Skeletal muscle tissue (tissue), 4 donors: ENCODE results near the gene KCNC1. TPM values are rescaled to one million over a fixed set of nuclear protein-coding genes. Genes with fewer than 3 reads are reported as not detected.

ENCODE experiments used
- H3K27ac ChIP-seq: one replicate; pipeline ENCODE4 v1.7.0; 2013; ENCODE audit warnings: mild to moderate bottlenecking, low read depth, low read length, inconsistent platforms
- H3K27me3 ChIP-seq, 3 donors: one replicate each; pipeline ENCODE4 v1.7.0; 2013; ENCODE audit warnings: low read length in 3 of 3; ENCODE audit not compliant: control insufficient read depth in 3 of 3, insufficient read depth in 3 of 3
- H3K36me3 ChIP-seq, 3 donors: one replicate each; pipeline ENCODE4 v1.7.0; 2013; ENCODE audit warnings: low read length in 3 of 3; ENCODE audit not compliant: control insufficient read depth in 3 of 3, insufficient read depth in 3 of 3
- H3K4me1 ChIP-seq, 3 donors: one replicate each; pipeline ENCODE4 v1.7.0; 2013; ENCODE audit warnings: low read length in 3 of 3, mild to moderate bottlenecking in 3 of 3; ENCODE audit not compliant: control insufficient read depth in 3 of 3, insufficient read depth in 3 of 3
- H3K4me3 ChIP-seq, 3 donors: one replicate each; pipeline ENCODE4 v1.7.0; 2013; ENCODE audit warnings: low read length in 3 of 3
- H3K9ac ChIP-seq, 3 donors: one replicate each; pipeline ENCODE4 v1.7.0; 2013; ENCODE audit warnings: low read length in 3 of 3, mild to moderate bottlenecking in 3 of 3, moderate library complexity in 2 of 3, low read depth in 1 of 3
- H3K9me3 ChIP-seq, 3 donors: one replicate each; pipeline ENCODE4 v1.7.0; 2013; ENCODE audit warnings: low read length in 3 of 3; ENCODE audit not compliant: control insufficient read depth in 3 of 3
- total RNA-seq: library from RNA; depleted of rRNA; stranded (reverse); fragments of >200 nt; gene quantifications from one replicate; pipeline ENCODE4 v1.2.3, GENCODE V29; 2014
- donor health status: Osteomylitis.

The KCNC1 gene
- total RNA-seq, 1 donor from 2014 or later, result under 0.01 TPM

DNA sequence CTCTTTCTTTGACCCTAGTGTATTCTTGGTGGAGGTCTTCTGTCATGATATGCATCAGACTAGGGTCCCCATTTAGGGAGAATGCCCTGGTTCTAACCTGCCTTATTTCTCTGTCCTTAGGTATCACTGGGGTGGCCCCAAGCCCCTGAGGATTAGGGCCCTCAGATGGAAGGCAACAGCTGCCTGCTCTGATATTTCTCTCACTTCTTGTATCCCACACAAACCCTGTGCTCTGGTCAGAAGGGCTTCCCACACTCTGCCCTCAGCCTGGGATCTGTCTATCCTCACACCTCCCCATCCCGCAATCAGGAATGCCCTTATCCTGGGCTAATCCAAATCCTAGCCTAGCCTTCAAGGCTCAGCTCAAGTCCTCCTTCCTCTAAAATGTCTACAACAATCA, 75.5 kb downstream of the KCNC1 start:
- Histone ChIP-seq H3K27ac (no peak overlapping the region), H3K4me1 (peaks cover 40 to 68% (median 53%) of the 10 kb centered on the region in 3 donors), H3K9ac (no peak overlapping the region), H3K36me3 (no peaks in the 10 kb centered on the region), H3K9me3 (no peaks in the 10 kb centered on the region), H3K4me3 (no peak overlapping the region), H3K27me3 (no peaks in the 10 kb centered on the region)

DNA sequence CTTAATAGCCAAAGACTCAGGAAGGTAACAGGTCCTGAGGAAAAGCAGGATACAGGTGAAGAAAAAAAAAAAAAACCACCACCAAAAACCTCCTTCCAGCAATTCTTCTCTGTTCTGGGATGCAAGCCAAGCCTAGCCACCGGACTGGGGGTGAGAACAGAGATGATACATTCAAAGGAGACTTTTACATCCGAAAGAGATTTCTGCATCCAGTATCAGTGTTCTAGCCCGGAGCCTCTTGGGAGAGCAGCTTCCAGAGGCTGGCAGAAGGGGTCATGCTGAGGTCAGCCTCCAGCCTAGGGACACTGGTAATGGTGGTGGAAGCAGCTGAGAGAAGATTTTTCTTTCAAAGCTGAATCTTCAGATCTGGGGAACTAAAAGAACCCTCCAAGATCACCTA, 76.2 kb downstream of the KCNC1 start:
- no peaks in the 10 kb centered on the region for H3K27me3 ChIP-seq
- H3K36me3 ChIP-seq, result no peaks in the 10 kb centered on the region
- H3K9me3 ChIP-seq, result no peaks in the 10 kb centered on the region
- H3K4me3 ChIP-seq, result no peak overlapping the region
- H3K4me1 ChIP-seq, result peaks cover 40 to 62% (median 50%) of the 10 kb centered on the region in 3 donors
- H3K27ac ChIP-seq, result no peak overlapping the region
- no peak overlapping the region for H3K9ac ChIP-seq

DNA sequence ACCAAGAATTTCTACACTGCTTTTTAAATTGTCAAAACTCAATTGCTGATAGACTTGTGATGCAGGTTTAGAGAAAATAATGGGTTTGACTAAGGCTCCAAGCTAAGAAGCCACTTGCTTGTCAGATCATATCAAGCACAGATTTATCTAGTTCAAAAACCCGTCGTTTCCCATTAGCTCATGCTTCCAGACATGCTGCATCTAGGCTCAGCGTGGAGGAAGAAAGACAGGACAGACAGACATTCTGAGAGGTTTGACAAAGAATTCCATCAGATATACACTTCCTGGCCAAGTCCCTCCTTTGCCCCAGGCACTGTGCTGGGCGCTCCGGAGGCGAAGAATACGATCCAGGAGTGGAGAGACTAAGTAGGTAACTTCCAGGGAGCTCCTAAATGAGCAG, 76.8 kb downstream of the KCNC1 start:
- Histone ChIP-seq H3K36me3 (no peaks in the 10 kb centered on the region), H3K9ac (no peak overlapping the region), H3K27me3 (no peaks in the 10 kb centered on the region), H3K9me3 (no peaks in the 10 kb centered on the region), H3K4me3 (no peak overlapping the region), H3K27ac (no peak overlapping the region), H3K4me1 (peaks cover 43 to 56% (median 52%) of the 10 kb centered on the region in 3 donors)

DNA sequence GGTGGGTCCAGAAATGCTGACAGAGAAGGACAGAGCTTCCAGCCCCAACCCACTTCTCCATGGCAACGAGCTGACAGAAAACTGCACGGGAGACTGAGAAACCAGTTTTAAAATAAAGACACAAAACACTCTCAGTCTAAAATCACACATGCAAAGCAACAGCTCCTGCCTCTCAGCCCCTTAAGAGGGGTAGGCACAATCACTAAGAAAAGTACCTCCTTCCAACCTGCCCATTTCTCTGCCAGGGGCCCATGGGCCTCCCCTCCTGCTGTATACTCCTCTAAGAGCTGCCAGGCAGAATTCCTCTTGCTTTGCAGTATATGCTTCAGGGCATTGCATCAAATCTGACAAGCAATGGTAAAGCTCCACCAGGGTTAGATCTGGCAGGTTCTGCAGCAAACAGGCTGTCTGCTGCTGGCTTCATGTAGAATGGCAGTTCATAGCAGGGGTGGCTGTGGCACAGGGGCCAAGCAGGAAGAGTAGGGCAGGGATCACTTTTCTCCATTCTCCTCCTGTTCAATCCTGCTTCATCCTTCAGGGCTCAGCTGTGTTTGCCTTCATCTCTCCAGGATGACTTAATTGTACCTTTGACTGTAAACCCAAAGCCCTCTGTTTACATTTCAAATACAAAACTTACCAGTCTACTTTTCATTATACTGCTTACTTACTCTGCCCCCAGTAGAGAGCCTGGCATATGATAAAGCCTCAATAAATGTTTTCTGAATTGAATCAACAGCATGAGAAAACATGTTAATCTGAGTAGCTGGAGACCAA, 77.7 kb downstream of the KCNC1 start:
- peaks cover 43 to 55% (median 50%) of the 10 kb centered on the region in 3 donors for H3K4me1 ChIP-seq
- no peaks in the 10 kb centered on the region for H3K9me3 ChIP-seq
- H3K36me3 ChIP-seq, result no peaks in the 10 kb centered on the region
- no peaks in the 10 kb centered on the region for H3K27me3 ChIP-seq
- H3K9ac ChIP-seq, result peak overlapping the region in 1 of 3 donors; percentile 4
- H3K4me3 ChIP-seq, result no peak overlapping the region
- H3K27ac ChIP-seq, result peak overlapping the region; percentile 8

DNA sequence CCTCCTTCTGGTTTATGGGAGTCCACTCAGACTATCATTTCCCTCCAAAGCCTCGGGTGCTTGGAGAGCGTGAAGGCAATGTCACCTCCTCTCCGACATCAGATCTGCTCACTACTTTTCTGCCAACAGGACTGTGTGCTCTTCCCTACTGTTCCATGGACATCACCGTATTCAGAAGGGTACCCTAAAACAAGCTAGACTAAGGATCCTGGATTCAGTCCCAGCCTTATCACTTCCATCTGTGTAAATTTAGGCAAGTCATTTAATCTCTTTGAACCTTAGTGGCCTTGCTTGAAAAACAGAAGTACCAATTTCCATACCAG, 78.2 kb downstream of the KCNC1 start:
- Histone ChIP-seq H3K27me3 (no peaks in the 10 kb centered on the region), H3K9me3 (no peaks in the 10 kb centered on the region), H3K36me3 (no peaks in the 10 kb centered on the region), H3K9ac (no peak overlapping the region), H3K27ac (peak overlapping the region; percentile 8), H3K4me3 (no peak overlapping the region), H3K4me1 (peaks cover 43 to 55% (median 50%) of the 10 kb centered on the region in 3 donors)

DNA sequence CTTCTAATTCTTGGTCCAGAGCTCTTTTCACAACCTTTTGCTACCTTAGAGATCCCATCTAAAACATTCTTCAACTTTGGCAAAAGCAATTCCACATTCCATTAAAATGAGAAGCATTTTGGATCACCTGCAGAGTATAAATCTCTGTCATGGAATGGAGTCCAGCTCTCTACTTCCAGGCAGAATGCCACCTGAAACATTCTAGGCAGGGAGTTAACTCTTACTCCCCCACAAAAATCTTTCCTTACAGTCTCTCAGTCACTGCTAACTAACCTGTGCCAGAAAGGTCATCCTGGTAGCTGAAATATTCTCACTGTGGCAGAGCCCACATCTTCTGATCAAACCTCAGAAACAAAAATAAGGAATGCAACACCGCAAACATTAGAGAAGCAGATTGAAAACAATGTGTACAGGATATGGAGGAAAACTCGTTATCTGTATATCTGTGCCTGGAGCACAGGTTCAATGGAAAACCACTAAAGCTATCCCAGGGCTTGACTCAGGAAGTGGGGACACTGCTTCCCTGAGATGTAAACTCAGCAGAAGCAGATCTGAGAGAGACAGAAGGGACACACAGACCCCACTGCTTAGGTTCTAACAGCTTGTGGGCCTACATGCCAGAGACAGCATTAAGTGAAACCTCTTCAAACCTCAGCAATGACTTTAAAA, 78.9 kb downstream of the KCNC1 start:
- Histone ChIP-seq H3K36me3 (no peaks in the 10 kb centered on the region), H3K9ac (no peak overlapping the region), H3K27me3 (no peaks in the 10 kb centered on the region), H3K9me3 (no peaks in the 10 kb centered on the region), H3K4me1 (peaks cover 43 to 55% (median 50%) of the 10 kb centered on the region in 3 donors), H3K27ac (peak overlapping the region; percentile 8), H3K4me3 (no peak overlapping the region)

DNA sequence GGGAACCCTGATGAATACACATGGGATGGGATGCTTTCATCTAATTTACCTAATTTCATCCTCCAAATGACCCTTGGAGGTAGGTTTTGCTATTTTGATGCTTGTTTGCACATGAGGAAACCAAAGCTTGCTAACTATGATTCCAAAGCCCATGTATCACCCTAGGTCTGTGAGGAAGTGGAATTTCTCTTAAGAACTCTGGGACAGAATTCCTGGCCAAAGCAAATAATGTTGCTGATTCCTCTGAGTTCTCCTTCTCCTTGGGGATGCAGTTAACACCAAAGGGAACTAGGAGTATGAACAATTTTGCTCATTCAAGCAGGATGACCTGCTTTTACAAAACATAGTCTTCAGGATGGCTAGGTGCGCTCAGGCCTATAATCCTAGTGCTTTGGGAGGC, 80.0 kb downstream of the KCNC1 start:
- no peak overlapping the region for H3K27ac ChIP-seq
- no peaks in the 10 kb centered on the region for H3K27me3 ChIP-seq
- no peaks in the 10 kb centered on the region for H3K36me3 ChIP-seq
- H3K4me3 ChIP-seq, result no peak overlapping the region
- no peaks in the 10 kb centered on the region for H3K9me3 ChIP-seq
- H3K4me1 ChIP-seq, result peaks cover 43 to 55% (median 50%) of the 10 kb centered on the region in 3 donors
- no peak overlapping the region for H3K9ac ChIP-seq

DNA sequence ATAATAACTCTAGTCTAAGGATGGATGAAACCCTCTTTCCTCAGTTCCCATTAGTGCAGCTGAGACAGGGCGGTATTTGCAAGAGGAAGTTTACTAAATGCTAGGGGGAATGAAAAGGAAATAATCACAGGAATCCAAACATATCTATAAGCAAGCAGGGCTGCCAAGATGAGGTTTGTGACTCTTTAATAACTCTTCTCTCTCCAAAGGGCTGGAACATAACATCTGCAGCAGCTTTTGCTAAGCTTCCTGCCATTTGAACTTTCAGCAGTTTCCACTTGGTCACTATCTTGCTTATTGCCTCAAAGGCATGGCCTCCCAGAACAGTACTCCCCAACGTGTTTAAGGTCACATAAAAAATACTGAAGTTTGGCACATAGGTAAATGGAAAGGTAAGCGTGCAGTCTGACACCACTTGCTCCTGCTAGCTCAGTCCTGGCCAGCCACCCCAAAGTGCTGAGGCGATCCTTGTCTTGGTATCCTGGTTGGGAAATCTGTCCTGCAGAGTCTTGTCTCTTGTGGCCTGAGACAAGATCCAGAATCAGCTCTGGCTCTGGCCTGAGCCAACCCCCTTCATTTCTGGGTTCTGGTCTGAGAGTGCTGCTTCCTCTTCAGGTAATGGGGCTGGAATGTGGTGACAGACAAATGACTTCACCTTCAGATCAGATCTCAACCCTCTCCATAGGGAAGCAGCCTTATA, 81.8 kb downstream of the KCNC1 start:
- Histone ChIP-seq H3K4me1 (peaks cover 29 to 38% (median 32%) of the 10 kb centered on the region in 3 donors), H3K9ac (no peak overlapping the region), H3K9me3 (no peaks in the 10 kb centered on the region), H3K4me3 (no peak overlapping the region), H3K27ac (no peak overlapping the region), H3K36me3 (no peaks in the 10 kb centered on the region), H3K27me3 (no peaks in the 10 kb centered on the region)

DNA sequence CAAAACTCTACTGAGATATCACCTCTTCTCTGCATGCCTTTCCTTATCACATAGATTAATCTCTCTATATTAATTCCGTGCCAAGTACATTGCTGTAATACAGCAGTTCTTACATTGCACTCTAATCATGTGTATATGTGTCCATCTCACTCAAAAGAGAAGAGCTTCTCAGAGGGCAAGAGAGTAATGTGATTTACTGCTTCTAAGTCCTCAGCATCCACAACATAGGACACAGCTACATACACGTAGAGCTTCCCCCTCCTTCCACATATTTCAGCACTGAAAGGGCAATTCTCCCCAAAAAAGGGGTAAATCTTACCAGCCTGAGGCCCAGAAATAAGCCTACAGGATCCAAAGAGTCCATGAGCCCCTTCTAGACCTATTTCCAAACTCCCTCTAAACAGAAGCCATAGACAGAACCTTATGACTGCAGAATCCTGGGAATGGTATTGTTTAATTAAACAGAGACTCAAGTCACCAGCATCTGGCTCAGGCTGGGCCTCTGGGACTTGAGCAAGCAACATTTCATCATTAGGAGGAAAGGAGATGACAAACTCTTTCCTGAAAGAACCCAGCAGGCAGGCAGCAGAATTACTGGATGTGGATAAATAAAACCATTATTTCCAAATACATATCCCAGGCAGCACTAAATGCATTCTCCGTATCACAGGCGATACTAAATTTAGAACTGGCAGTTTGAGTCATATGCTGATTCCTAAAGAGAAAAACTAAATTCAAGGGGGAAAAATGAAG, 87.2 kb downstream of the KCNC1 start:
- H3K9ac ChIP-seq, result peak overlapping the region in 1 of 3 donors; percentile 20
- H3K4me1 ChIP-seq, result peaks cover 9 to 13% (median 12%) of the 10 kb centered on the region in 3 donors
- H3K27ac ChIP-seq, result no peak overlapping the region
- H3K36me3 ChIP-seq, result no peaks in the 10 kb centered on the region
- H3K9me3 ChIP-seq, result no peaks in the 10 kb centered on the region
- H3K4me3 ChIP-seq, result no peak overlapping the region
- H3K27me3 ChIP-seq, result no peaks in the 10 kb centered on the region
